GM12872 (cell line): ENCODE measurements around the gene ATF7.

Experiments used
- CTCF ChIP-seq: IDR thresholded peaks from 3 replicates; pipeline ENCODE4 v1.5.1; 2011; ENCODE audit warnings: low read depth, mild to moderate bottlenecking, low read length, moderate library complexity; ENCODE audit not compliant: insufficient read depth

ATF7 gene

DNA sequence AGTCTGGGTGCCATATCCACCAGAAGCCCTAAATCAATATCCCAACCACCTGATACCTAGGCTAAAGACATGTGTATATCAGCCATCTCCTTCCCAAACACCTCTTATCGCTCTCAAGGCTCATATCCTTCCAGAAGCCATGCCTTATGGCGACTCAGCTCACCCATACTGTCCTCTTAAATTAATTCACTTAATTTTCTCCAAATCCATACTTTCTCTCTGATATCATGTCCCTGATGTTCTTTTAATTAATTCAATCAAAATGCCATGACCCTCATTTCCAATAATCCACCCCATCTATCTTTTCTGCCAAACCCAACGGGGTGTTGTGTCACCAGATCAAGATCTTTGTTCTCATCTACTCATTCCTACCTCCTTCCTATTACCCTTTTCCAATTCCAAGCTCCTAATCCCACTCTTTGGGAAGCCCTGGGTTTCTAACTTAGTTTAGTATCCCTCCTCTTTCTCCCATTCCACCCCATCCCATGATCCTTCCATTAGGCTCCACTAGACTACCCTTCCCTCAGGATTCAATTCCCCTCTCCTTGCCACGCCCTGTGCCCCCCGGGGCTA is 723 bp downstream of the ATF7 start:
- TF ChIP-seq CTCF, result no peak

GRCh38 chr12:53624956-53625355 is 1.2 kb downstream of the ATF7 start:
- TF ChIP-seq CTCF, result no peak

DNA sequence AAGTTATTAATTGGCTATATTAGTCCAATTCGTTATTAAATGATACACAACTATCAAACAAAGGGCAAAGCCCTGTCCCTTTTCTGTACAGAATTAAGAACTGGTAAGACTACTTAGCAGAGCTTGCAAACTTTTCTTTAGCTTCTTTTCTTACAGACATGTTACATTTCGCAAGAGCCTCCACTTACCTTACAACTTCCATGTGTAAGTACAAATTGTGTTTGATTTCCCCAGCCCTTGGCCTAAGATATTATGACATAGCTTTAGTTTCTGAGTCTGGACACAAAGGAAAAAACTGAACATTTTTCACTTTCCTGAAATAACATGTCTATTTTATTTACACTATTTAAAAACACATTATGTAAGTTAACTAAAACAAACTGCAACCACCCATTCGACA is 1.7 kb downstream of the ATF7 start:
- no peak for TF ChIP-seq CTCF

DNA sequence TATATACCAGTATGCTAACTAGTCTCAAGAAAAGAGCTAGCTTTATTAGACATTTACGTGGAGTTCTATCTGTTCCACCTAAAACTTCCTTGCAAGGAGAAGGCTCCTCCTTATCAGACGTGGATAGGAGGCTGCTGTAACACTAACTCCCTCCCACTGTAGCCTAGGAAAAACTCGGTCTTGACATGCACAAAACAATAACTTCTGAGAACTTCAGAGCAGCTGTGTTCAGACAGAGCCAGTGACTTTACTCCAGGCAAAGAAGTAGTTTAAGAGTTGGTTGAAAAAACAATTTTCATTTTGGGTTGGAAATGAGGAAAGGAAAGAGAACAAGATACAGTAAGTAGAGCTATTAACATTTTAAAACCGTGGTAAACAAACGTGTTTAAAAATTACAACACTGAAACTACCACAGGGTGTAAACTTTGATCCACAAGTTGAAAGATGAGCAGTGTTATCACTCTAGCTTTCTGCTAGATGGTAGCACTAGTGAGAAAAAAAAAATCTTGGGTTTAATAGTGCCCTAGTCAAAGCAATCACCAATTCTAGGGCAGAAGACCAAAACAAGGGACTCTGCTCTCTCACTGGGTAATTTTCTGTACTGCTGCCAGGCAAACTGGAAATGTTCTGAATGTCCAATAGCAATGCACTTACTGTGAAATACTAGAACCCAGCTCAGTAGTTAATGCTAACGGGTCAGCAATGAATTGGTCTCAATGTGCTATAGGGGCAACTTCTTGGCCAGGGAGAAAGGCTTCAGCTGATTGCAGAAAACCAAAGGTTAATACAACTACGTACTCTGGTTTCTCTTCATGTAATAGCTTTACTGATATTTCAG is 2.4 kb downstream of the ATF7 start:
- no peak for TF ChIP-seq CTCF

- TF ChIP-seq CTCF, result no peak
Measured at GRCh38 chr12:53622724-53623123, 3.5 kb downstream of the ATF7 start.

DNA sequence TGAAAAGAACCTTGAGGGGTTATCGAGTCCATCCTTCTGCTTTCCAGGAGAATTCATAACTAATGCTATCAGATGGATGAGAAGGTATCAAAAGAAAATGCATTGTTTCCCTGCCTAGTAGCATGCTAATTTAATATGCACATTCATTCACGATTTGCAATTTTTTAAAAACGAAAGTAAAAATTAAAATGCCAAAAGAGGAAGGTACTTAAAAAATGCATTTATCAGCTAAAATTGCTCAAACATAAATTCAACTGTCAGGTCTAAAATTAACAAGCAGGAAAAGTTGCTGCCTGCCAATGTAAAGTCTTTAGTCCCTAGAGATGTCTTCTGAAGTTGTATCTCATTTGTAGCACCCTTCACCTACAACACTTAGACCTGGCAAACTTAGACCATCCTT is 7.9 kb downstream of the ATF7 start:
- no peak for TF ChIP-seq CTCF

DNA sequence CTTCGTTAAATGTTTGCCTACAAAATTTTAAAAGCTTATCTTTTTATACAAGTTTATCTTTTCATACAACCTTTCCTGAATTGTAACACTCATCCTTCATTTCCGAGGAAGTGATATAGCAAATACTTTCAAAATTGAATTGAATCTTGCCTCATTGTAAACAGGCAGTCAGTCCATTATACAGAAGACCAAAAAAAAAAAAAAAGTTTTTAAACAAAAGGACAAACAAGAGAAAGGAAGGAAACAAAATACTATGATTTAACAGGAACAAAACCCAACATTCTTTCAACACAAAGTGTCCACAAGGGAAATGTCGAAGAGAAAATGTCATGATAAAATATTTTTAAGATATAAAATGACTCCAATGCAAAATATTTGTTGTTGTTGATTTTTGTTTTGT is 8.5 kb downstream of the ATF7 start:
- no peak for TF ChIP-seq CTCF
